SK-N-SH treated with all-trans-retinoic acid at 6 μM for 48 hours (cell line): ENCODE data around the gene GAREM1.

Source experiments
- ATAC-seq: fragments of 200-7000 bp; cut with Tn5 transposase; 3 replicates; pipeline ENCODE4 v1.9.1; 2020; ENCODE audit warnings: mild to moderate bottlenecking, moderate library complexity
- ARNTL ChIP-seq: fragments of 450-650 bp; formaldehyde crosslinking; IDR thresholded peaks from 2 replicates; pipeline ENCODE4 v1.5.0; 2020; ENCODE audit warnings: low read depth, mild to moderate bottlenecking, moderate library complexity, borderline replicate concordance
- CREB5 ChIP-seq: fragments of 250-450 bp; sonication (Bioruptor Pico); IDR thresholded peaks from 2 replicates; pipeline ENCODE4 v1.5.1; 2020; ENCODE audit warnings: low read depth, mild to moderate bottlenecking, moderate library complexity
- CSDC2 ChIP-seq: fragments of 250-450 bp; sonication (Bioruptor Pico); IDR thresholded peaks from 2 replicates; pipeline ENCODE4 v1.5.0; 2020; ENCODE audit warnings: mild to moderate bottlenecking, moderate library complexity
- CSRNP3 ChIP-seq: fragments of 250-450 bp; sonication (Bioruptor Pico); IDR thresholded peaks from 2 replicates; pipeline ENCODE4 v1.5.1; 2021; ENCODE audit warnings: mild to moderate bottlenecking, moderate library complexity
- ISL1 ChIP-seq: fragments of 250-450 bp; sonication (Bioruptor Pico); IDR thresholded peaks from 2 replicates; pipeline ENCODE4 v2.1.2; 2022; ENCODE audit warnings: mild to moderate bottlenecking, moderate library complexity
- OSR1 ChIP-seq: fragments of 250-450 bp; sonication (Bioruptor Pico); IDR thresholded peaks from 2 replicates; pipeline ENCODE4 v1.8.0; 2022; ENCODE audit warnings: moderate library complexity, mild to moderate bottlenecking, inconsistent platforms
- POU6F1 ChIP-seq: fragments of 250-450 bp; sonication (Bioruptor Pico); IDR thresholded peaks from 2 replicates; pipeline ENCODE4 v1.8.0; 2021; ENCODE audit warnings: low read depth, mild to moderate bottlenecking, moderate library complexity, borderline replicate concordance
- PPARA ChIP-seq: fragments of 250-450 bp; sonication (Bioruptor Pico); IDR thresholded peaks from 2 replicates; pipeline ENCODE4 v1.5.0; 2020; ENCODE audit warnings: mild to moderate bottlenecking, borderline replicate concordance
- RARB ChIP-seq: fragments of 250-450 bp; sonication (Bioruptor Pico); IDR thresholded peaks from 2 replicates; pipeline ENCODE4 v1.8.0; 2021; ENCODE audit warnings: mild to moderate bottlenecking, moderate library complexity
- SNAI2 ChIP-seq: fragments of 250-450 bp; sonication (Bioruptor Pico); IDR thresholded peaks from 2 replicates; pipeline ENCODE4 v1.5.0; 2020; ENCODE audit warnings: mild to moderate bottlenecking, moderate library complexity
- TCF4 ChIP-seq: fragments of 250-450 bp; sonication (Bioruptor Pico); IDR thresholded peaks from 2 replicates; pipeline ENCODE4 v1.8.0; 2021; ENCODE audit warnings: mild to moderate bottlenecking, moderate library complexity, borderline replicate concordance
- TOX ChIP-seq: fragments of 250-450 bp; sonication (Bioruptor Pico); IDR thresholded peaks from 2 replicates; pipeline ENCODE4 v1.8.0; 2021; ENCODE audit warnings: mild to moderate bottlenecking, moderate library complexity, borderline replicate concordance
- TSHZ2 ChIP-seq: fragments of 250-450 bp; sonication (Bioruptor Pico); IDR thresholded peaks from 2 replicates; pipeline ENCODE4 v1.5.0; 2020; ENCODE audit warnings: mild to moderate bottlenecking, moderate library complexity
- ZC3H10 ChIP-seq: fragments of 250-450 bp; sonication (Bioruptor Pico); IDR thresholded peaks from 2 replicates; pipeline ENCODE4 v1.5.1; 2021; ENCODE audit warnings: mild to moderate bottlenecking, moderate library complexity
- ZFP3 ChIP-seq: fragments of 250-450 bp; sonication (Bioruptor Pico); IDR thresholded peaks from 2 replicates; pipeline ENCODE4 v1.5.0; 2020; ENCODE audit warnings: mild to moderate bottlenecking, moderate library complexity
- ZFP30 ChIP-seq: fragments of 450-650 bp; formaldehyde crosslinking; IDR thresholded peaks from 2 replicates; pipeline ENCODE4 v1.5.0; 2022; ENCODE audit warnings: mild to moderate bottlenecking, moderate library complexity
- ZNF565 ChIP-seq: fragments of 450-650 bp; formaldehyde crosslinking; conservative IDR thresholded peaks from 2 replicates; pipeline ENCODE4 v1.5.0; 2020; ENCODE audit warnings: low read depth, mild to moderate bottlenecking, moderate library complexity
- ZNF70 ChIP-seq: fragments of 450-650 bp; formaldehyde crosslinking; IDR thresholded peaks from 2 replicates; pipeline ENCODE4 v1.5.0; 2020; ENCODE audit warnings: mild to moderate bottlenecking, moderate library complexity
- ZNF8 ChIP-seq: fragments of 450-650 bp; formaldehyde crosslinking; IDR thresholded peaks from 2 replicates; pipeline ENCODE4 v1.5.0; 2020; ENCODE audit warnings: mild to moderate bottlenecking, moderate library complexity

The GAREM1 gene

GRCh38 chr18:32301976-32302743 is 168.5 kb downstream of the GAREM1 start:
- peak; percentile 77 for ATAC-seq
- TF ChIP-seq TOX = no peak
- no peak for TF ChIP-seq TSHZ2 (CRISPR knock-in tag)
- TF ChIP-seq ZFP30 (CRISPR knock-in tag) = no peak
- no peak for TF ChIP-seq POU6F1
- TF ChIP-seq TCF4 (CRISPR knock-in tag) = no peak
- no peak for TF ChIP-seq CSRNP3 (CRISPR knock-in tag)
- no peak for TF ChIP-seq ZC3H10 (CRISPR knock-in tag)
- peak; percentile 82 for TF ChIP-seq ISL1
- TF ChIP-seq ZNF565 (CRISPR knock-in tag) = 0 out of 2 replicates have a peak, but pooled peaks have one; percentile 45
- TF ChIP-seq PPARA (CRISPR knock-in tag) = no peak
- TF ChIP-seq ZNF70 (CRISPR knock-in tag) = peak; percentile 91
- no peak for TF ChIP-seq ZFP3 (CRISPR knock-in tag)

- ATAC-seq = peak; percentile 1; the same call in 1 of the 3 replicates
- TF ChIP-seq SNAI2 (CRISPR knock-in tag) = 0 out of 2 replicates have a peak, but pooled peaks have one; percentile 30
- TF ChIP-seq OSR1 = no peak
- no peak for TF ChIP-seq ARNTL
- TF ChIP-seq ZNF70 (CRISPR knock-in tag) = no peak
These were observed 169.3 kb downstream of the GAREM1 start for GRCh38 chr18:32301361-32301760.

- ATAC-seq = peak; percentile 66
- TF ChIP-seq TOX (peak; percentile 46; the same call in 1 of the 2 replicates), ISL1 (peak; percentile 50), OSR1 (no peak), ZNF70 (CRISPR knock-in tag) (no peak)
These were observed 169.8 kb downstream of the GAREM1 start for GRCh38 chr18:32300914-32301313.

GRCh38 chr18:32299484-32299883 is 171.2 kb downstream of the GAREM1 start:
- ATAC-seq = no peak
- TF ChIP-seq ZNF70 (CRISPR knock-in tag) = no peak
- TF ChIP-seq CSDC2 (CRISPR knock-in tag) = no peak
- no peak for TF ChIP-seq RARB
- no peak for TF ChIP-seq ZC3H10 (CRISPR knock-in tag)
- TF ChIP-seq CSRNP3 (CRISPR knock-in tag) = no peak
- no peak for TF ChIP-seq ZNF8 (CRISPR knock-in tag)
- TF ChIP-seq, all 23 proteins: peak for 0

GRCh38 chr18:32298171-32298667 is 172.5 kb downstream of the GAREM1 start:
- ATAC-seq = peak; percentile 61
- peak; percentile 54; the same call in 1 of the 2 replicates for TF ChIP-seq RARB
- TF ChIP-seq TCF4 (CRISPR knock-in tag) = peak; percentile 86
- peak; percentile 29; the same call in 1 of the 2 replicates for TF ChIP-seq CSRNP3 (CRISPR knock-in tag)
- peak; percentile 58; the same call in 1 of the 2 replicates for TF ChIP-seq TSHZ2 (CRISPR knock-in tag)
- peak; percentile 62; the same call in 1 of the 2 replicates for TF ChIP-seq TOX
- TF ChIP-seq ISL1 = peak; percentile 68
- TF ChIP-seq CREB5 = no peak
- no peak for TF ChIP-seq ZNF565 (CRISPR knock-in tag)
